NK-92 (cell line): Measurements from ENCODE around the gene CYB561.

Source experiments
- DNase-seq: peaks from one replicate; lab custom pipeline; 2025; ENCODE audit not compliant: unreplicated experiment; lab: John Stamatoyannopoulos, UW

The CYB561 gene

GRCh38 chr17:63435681-63436522 is 10.2 kb downstream of the CYB561 start:
- no peak for DNase-seq

GRCh38 chr17:63434951-63435571 is 11.0 kb downstream of the CYB561 start:
- no peak for DNase-seq

GRCh38 chr17:63433746-63434591 is 12.1 kb downstream of the CYB561 start:
- no peak for DNase-seq

GRCh38 chr17:63431939-63432804 is 13.9 kb downstream of the CYB561 start:
- no peak for DNase-seq

GRCh38 chr17:63431618-63431938 is 14.5 kb downstream of the CYB561 start:
- no peak for DNase-seq

- DNase-seq, result no peak
These were observed 15.9 kb downstream of the CYB561 start for GRCh38 chr17:63430223-63430622.

- no peak for DNase-seq
These were observed 16.3 kb downstream of the CYB561 start for GRCh38 chr17:63429766-63430165.

GRCh38 chr17:63426917-63427308 is 19.2 kb downstream of the CYB561 start:
- DNase-seq, result no peak

GRCh38 chr17:63426041-63426916 is 19.8 kb downstream of the CYB561 start:
- DNase-seq, result no peak

GRCh38 chr17:63425483-63425882 is 20.6 kb downstream of the CYB561 start:
- DNase-seq, result no peak

GRCh38 chr17:63423963-63424362 is 22.1 kb downstream of the CYB561 start:
- DNase-seq, result no peak

GRCh38 chr17:63423251-63423950 is 22.7 kb downstream of the CYB561 start:
- no peak for DNase-seq

GRCh38 chr17:63421681-63422645 is 24.1 kb downstream of the CYB561 start:
- DNase-seq, result no peak

GRCh38 chr17:63420868-63421680 is 25.0 kb downstream of the CYB561 start:
- no peak for DNase-seq

- no peak for DNase-seq
These were observed 25.9 kb downstream of the CYB561 start for GRCh38 chr17:63419949-63420867.

- DNase-seq, result no peak
These were observed 26.7 kb downstream of the CYB561 start for GRCh38 chr17:63419398-63419797.
